GM19455 (cell line): ENCODE data around the gene GGTLC1.
"Not testable (repeated sequence)": the region's sequence is repeated elsewhere in the genome, so short reads cannot be mapped to it uniquely, and the experiment has no call there.

Experiments
- ATAC-seq: cut with Tn5 transposase; IDR thresholded peaks from one replicate; pipeline ENCODE4 v1.9.1; 2021; ENCODE audit not compliant: unreplicated experiment

Gene GGTLC1

DNA sequence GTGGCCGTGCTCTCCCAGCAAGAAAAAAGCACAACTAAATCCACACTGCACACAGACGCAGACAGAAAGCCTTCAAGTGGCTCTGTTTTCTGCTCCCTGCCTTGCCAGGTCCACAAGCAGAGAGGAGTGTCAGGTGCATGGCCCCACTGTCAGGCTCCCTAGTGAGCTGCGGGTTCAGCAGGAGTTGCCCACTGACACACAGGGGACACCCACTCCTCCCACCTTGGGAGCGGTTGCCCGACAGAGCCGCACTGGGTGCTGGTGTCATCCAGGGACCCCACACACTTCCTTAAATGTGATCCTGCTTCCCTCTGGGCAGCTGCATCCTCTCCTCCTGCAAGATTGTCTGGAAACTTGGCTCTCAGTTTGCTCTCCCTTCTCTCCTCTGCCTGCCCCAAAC is 6.7 kb upstream of the GGTLC1 start:
- not testable (repeated sequence) for ATAC-seq

DNA sequence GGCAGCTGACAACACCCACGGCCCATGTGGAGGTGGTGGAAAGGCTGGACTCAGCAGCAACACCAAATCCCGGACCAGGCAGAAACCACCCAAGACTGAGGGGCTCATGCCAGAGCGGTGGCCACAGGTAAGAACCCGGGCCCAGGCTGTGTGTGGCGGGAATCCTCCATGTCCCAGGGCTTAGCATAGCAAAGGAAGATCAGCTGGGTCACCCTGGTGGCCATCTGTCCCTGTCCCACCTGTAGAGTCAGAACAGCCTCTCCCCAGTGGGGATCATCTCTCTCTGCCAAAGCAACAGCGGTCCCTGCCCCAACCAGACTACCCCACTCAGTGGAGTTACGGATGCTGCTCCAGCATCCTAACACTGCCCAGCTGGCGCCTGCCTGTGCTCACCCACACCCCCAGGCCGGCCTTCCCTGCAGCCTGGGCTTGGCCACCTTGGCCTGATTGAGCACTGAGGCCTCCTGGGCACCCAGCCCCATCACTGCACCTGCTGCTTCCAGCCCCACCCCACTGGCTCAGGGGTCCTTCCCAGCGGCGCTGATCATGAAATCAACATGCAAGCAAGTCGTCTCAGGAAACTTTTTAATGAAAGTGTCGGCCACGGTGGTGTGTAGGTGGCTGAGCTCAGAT is 5.5 kb upstream of the GGTLC1 start:
- ATAC-seq = not testable (repeated sequence)

DNA sequence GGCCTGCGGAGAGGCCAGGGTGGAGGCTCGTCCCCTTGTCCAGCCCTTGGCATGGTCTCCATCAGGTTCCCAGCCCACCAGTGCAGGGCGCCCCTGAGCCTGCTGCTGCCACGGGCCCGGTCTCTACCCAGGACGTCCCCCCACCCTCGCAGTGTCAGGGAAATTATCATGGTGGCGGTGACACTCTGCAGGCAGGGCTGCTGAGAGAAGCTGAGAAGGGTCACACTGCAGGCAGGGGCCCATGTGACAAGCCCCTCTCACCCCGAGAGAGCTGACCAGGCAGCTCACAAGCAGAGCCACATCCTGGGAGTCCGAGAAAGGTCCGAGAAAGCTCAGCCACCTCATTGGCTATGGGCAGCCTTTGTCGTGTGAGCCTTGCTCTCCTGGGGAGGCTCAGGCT is 4.9 kb upstream of the GGTLC1 start:
- ATAC-seq = not testable (repeated sequence)

DNA sequence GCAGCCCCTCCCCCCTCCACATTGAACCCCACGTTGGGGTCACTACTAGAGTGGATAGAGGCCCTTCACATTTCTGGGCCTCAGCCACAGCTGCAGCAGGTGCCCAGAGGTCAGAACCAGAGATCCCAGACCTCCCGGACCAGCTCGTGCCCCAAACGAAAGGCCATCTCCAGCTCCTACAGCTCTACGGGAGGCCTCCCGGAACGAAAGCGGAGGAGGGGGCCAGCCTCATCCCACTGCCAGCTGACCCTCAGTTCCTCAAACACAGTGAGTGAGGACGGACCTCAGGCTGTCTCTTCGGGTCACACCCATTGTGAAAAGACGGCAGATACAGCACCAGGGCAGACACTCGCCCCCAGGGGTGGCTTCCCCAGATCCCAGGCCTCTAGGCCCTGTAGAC is 1.7 kb upstream of the GGTLC1 start:
- not testable (repeated sequence) for ATAC-seq

DNA sequence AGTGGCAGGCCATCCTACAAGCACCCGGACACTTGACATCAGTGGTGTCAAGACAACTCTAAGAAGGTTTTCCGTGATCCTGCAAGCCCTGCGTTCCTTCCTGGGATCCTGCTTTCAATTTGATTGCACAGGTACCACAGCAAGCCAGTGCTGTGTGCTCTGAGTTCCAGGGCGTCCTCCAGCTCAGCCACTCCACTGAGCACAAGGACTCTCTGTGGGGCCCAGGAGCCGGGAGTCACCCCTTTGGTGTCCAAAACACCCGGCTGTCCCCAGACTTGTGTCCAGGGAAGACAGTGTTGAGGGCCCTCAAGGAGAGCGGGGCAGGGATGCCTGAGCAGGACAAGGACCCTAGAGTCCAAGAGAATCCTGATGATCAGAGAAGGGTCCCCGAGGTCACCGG is 387 bp upstream of the GGTLC1 start:
- ATAC-seq = not testable (repeated sequence)

DNA sequence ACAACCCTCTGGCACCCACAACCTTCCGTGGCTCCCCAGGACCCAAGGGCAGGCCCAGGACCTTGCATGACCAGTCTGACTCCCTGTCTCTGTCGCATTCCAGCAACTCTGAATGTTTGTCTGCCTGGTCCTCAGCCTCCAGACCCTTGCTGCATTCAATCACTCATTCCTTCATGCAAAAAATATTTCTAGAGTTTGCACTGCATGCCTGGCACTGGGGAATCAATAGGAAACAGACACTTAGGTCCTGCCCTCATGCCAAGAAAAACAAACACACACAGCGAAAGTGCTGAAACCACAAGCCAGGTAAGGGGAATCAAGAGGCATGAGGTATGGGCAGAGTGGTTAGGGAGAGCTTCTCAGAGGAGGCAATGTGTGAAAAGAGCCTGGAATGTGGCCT is 1.9 kb downstream of the GGTLC1 start:
- ATAC-seq = not testable (repeated sequence)

DNA sequence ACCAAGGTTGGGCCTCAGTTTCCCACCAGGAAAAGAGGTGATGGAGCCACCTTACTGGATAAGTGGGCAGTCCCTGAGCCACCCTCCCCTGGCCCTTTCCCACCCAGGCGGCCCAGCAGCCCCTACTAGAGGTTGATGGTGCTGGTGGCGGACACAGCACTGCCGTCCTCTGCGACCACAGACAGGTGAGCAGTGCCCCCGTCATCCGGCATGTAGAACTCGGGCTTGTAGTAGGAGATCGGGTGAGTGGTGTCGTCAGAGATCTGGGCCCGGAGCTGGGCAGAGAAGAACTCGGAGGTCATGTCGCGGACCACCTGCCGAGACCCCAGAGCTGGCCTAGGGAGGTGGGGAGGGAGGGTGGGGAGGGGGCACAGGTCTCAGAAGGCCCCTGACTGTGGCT is 2.3 kb downstream of the GGTLC1 start:
- not testable (repeated sequence) for ATAC-seq

DNA sequence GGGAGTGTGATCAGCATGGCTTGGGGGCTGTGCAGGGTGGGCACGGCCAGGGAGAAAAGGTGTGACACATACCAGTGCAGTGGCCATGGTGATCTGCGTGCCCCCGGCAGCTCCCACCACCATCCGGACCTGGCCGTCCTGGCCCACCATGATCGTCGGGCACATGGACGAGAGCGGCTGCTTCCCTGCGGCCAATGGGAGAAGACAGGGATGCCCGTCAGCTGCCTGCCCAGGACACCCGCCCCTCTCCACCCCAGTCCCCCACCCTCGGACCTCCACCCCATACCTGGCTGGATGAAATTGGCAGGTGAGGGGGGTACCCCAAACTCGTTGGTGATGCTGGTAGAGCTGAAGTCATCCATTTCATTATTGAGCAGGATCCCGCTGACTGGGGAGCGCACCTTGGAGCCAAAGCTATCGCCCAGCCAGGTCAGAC is 2.8 kb downstream of the GGTLC1 start:
- ATAC-seq = not testable (repeated sequence)

DNA sequence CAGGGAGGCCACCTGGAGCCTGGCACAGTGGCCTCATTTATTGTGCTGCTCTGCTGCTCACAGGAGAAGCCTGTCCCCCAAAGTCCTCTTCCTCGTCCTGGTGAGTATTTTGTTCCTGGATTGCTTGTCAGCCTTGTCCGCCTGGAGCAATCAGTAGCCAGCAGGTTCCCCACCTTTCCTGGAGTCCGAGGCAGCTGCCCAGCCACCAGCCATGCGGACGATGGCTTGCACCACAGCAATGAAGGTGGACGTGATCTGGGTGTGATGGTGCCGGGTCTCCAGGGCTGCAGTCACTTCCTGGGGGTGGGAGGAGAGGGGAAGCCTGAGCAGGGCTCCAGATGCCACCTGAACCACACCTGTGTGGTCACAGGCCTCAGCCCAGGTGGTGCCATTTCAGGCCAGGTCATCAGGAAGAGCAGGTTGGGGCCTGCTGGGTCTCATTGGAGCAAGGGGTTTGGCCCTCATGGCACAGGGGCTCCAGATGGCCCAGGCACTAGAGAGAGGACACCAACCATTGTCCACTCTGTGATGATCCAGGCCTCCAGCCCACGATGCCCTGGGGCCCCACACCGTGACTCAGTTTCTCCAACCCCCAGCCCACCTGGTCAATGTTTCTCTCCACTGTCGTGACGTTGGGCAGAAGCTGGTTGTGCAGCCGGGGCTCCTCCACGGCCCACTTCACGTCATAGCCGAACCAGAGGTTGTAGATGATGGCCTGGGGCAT is 3.4 kb downstream of the GGTLC1 start:
- ATAC-seq = not testable (repeated sequence)

DNA sequence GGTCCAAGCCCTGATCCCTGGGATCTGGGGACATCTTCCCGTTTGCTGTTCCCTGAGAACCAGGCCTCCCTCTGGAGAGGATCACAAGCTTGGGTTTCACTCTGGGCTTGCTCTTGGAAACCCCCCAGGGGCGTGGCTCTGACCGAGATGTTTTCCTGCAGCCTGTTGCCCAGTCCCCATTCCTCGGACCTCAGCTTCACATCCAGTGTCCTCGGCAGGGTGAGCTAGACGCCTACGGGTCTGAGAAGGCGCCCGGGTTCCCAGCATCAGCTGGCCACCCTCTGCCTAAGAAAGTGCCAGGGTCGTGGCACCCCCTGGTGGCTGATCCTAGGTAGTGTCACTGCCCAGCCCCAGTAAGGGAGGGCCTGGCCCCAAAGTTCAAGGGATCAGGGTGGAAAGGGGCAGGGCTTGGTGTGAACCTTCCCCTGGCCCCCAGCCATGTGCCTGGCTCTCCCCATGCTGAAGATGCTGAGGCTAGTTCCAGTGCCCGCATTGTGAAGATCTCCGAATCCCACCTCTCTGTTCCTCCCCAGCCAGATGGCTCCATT is 4.0 kb downstream of the GGTLC1 start:
- not testable (repeated sequence) for ATAC-seq

DNA sequence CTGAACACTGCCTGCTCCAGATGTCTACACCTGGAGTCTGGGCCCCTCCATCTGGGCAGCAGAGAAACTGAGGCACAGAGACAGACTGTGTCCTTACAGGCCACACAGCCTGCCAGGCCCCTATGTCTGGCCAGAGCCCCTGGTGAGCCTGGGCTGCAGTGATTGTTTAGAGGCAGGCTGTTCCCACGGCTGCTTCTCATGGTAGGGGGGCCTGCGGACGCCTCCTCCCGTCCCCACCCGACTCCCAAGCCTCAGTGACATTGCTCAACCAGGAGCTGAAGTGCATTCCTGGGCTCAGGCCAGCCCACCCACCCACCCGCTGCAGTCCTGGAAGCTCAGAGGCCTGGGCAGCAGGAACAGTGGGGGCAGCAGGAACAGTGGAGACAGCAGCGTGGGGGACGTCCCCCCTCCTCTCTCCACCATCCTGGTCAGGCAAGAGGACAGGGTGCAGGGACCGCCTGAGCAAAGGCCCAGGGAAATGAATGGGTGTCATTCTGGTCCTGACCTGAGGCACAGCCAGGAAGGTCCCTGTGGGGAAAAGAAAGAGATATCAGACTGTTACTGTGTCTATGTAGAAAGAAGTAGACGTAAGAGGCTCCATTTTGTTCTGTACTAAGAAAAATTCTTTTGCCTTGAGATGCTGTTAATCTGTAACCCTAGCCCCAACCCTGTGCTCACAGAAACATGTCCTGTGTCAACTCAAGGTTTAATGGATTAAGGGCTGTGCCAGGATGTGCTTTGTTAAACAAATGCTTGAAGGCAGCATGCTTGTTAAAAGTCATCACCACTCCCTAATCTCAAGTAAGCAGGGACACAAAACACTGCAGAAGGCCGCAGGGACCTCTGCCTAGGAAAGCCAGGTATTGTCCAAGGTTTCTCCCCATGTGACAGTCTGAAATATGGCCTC is 6.2 kb downstream of the GGTLC1 start:
- not testable (repeated sequence) for ATAC-seq

DNA sequence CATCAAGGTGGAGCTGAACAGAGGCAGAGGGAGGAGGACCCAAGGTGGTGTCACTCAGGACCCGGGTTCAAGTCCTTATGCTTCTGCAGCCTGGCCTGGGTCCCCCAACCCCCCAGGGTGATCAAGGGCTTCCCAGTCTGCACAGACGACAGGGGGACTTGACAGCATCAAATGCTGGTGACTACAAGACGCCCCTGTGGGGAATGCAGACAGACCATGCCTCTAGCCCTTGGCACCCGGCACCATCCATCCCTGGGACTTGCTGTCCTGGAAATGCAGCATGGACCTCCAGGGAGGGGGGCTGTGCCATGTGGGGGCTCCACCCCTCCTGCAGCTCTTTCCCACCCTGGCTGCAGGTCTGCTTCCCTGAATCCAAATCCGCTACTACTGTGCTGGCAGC is 7.1 kb downstream of the GGTLC1 start:
- ATAC-seq = not testable (repeated sequence)

DNA sequence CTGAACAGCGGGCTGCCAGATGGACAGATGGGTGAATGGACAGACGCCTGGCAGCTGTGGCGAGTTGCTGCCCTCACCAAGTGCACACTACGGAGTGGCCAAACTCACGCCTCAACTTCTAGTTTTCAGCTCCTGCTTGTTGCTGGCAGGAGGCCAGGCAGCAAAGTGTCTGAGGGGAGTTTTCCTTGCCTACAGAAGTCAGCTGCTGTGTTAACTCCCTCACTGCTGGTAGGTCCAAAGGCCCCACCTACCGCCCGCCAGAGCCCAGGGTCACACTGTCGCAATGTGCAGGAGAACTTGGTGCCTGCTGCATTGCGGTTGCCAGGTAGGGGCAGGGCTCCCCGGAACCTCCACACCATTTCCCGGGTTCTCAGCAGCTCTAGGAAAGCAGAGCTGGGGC is 7.6 kb downstream of the GGTLC1 start:
- not testable (repeated sequence) for ATAC-seq

DNA sequence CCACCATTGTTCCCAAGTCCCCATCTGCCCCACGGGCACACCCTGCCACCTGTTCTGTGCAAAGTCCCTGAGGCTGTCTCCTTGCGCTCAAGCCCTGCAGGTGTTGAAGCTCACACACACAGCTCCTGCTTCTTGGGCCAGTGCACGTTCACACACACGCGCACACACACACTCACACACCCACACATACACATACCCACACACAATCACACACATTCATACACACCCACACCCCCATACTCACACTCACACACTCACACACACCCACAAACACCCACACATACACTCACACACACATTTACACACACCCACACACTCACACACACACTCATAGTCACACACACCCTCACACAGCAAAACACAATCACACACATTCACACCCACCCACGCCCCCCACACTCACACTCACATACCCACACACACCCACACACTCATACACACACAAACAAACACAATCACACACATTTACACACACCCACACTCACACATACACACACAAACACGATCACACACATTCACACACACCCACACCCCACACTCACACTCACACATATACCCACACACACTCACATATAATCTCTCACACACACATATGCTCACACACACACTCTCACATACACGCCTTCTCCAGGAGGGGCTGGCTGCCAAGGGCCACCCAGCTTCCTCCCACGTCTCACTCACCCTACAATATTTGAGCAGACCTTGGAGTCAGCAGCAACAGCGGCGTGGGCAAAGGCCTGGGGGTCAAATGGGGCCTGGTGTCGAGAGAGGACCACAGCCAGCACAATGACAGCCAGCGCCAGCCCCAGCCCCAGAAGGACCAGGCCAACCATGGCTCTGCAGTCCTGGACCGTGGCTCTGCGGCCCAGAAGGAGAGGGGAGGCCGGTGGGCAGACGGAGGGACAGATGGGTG is 8.4 kb downstream of the GGTLC1 start:
- not testable (repeated sequence) for ATAC-seq

DNA sequence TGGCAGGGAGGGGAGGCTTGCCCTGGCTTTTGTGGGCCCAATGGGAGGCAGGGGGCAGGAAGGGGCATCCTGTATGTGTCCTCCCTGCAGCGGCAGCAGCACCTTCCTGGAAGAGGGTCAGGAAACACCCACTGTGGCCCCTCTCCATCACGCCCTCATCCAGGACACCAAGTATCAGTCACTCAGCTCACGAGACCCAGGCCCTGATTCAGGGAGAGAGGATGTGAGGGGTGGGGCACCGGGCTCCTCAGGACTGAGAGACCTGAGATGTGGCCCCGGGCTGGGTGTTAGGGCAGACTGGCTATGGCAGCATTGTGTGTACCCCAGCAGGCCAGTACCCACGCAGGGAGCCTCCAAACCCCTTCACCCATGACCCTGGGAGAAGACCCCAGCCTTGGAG is 9.2 kb downstream of the GGTLC1 start:
- not testable (repeated sequence) for ATAC-seq

DNA sequence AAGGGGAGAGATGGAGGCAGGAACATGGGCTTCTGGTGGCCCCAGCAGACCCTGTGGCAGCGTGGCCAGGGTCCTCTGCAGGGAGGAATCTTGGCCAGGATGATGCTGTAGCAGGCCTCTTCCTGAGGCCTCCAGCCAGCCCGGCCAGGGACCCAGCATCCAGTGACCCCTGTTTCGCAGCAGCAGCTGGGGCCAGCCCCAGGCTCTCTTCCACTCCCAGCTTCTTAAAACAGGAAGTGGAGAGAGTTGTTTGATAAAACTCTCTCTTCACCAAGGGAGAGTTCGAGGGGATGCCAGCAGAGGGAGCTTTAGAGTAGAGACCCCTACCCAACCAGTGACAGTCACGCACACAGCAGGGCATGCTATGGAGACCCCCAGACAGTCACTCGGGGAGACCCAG is 10.1 kb downstream of the GGTLC1 start:
- ATAC-seq = not testable (repeated sequence)

DNA sequence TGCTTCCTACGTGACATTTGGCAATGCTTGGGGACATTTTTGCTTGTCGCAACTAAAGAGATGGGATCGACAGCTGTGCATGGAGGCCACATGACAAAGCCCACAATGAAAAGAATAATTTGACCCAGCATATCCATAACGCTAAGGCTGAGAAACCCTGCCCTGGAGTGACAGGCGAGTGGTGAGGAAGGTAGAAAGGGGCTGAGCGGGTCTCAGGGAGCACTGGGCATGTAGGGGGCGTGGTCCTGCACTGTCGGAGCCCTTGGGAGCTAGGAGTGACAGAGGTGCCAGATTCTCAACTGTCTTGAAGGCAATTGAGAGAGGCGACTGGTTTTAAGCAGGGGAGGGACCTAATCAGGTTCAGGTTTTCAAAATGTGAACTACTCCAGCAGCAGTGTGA is 13.6 kb downstream of the GGTLC1 start:
- ATAC-seq = no peak

DNA sequence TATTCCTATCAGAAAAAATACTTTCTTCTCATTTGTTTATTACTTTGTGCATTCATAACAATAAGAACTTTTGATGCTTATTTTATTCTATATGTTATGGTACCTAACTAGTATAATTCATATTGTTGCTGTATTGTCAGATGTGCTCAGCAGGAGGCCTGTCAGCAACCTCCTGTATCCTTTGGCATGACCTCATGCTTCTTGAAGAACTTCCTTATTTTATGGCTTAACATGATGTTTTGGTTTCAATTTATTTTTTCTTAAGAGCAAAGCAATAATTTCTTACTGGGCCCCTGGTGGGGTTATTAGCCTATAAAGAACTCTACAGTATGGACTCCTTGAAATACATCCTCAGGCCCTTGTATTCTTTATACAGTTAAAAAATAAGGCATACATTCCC is 17.3 kb downstream of the GGTLC1 start:
- ATAC-seq = no peak

DNA sequence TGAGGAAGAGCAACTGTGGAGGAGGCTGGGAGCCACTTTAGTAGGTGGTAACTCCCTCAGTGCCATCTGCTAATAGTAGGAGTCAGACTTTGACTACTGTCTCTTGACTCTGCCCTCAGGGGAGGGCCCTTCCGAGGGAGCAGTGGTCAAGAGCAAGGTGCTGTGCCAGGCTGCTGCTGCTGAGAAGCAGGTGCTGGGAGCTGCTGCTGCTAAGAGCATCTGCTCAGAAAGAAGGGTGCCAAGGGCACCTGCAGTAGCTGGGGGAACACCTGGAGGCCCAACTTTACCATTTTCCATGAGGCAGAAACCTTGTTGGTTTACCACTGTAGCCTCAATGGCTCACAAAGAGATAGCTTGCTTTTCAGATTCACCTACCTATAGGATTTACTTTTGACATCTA is 18.5 kb downstream of the GGTLC1 start:
- no peak for ATAC-seq

DNA sequence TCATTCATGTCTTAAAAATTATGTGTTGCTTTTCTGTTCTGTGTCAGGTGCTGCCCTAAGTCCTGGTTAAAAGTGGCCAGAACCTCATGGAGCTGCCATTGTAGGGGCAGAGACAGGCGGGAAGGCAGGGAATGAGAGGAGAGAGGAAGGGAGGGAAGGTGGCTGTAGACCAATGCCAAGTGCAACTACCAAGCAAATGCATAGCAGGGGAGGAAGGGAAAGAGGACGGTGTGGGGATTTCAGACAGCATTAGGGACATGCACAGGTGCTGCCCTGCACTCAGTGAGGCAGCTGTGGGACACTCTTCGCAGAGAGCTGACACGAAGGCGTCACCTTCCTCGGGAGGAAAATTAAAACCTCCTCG is 21.0 kb downstream of the GGTLC1 start:
- no peak for ATAC-seq
